Stomach (tissue), 9 donors: ENCODE measurements around the gene MRPS12. TPM values are rescaled to one million over a fixed set of nuclear protein-coding genes. Genes with fewer than 3 reads are reported as not detected.

ENCODE experiments used
- DNase-seq, 2 donors: peaks; one replicate each; pipeline versions ENCODE4 v3.0.0 to v3.0.0-alpha.2; 2013 to 2019
- H3K27ac ChIP-seq, 5 donors: fragments of 200-600 bp in 4 of 5; sonication (generic) in 4 of 5; one replicate each; pipeline ENCODE4 v1.5.1; 2013 to 2019; ENCODE audit warnings: mild to moderate bottlenecking in 1 of 5, moderate library complexity in 1 of 5
- H3K27me3 ChIP-seq, 3 donors: fragments of 200-600 bp; sonication (generic); one replicate each; pipeline ENCODE4 v1.5.1; 2017 to 2019; ENCODE audit warnings: mixed run types in 1 of 3
- H3K36me3 ChIP-seq, 4 donors: fragments of 200-600 bp; sonication (generic); 1 replicate in 3 of 4; 2 replicates in 1 of 4; pipeline ENCODE4 v1.5.1; 2016 to 2019
- H3K4me1 ChIP-seq, 4 donors: fragments of 200-600 bp; sonication (generic); one replicate each; pipeline ENCODE4 v1.5.1; 2016 to 2019
- H3K4me3 ChIP-seq, 4 donors: fragments of 200-600 bp; sonication (generic) in 3 of 4; one replicate each; pipeline ENCODE4 v1.5.1; 2016 to 2019; ENCODE audit warnings: mild to moderate bottlenecking in 1 of 4
- H3K9me3 ChIP-seq, 4 donors: fragments of 200-600 bp; sonication (generic); one replicate each; pipeline ENCODE4 v1.5.1; 2016 to 2019
- EP300 ChIP-seq: sonication (generic); formaldehyde crosslinking; IDR thresholded peaks from one replicate; pipeline ENCODE4 v1.6.1; 2017; ENCODE audit warnings: antibody characterized with exemption
- POLR2A ChIP-seq, 4 donors: fragments of 450-650 bp; IDR thresholded peaks; one replicate each; pipeline ENCODE4 v1.6.1; 2016; ENCODE audit warnings: antibody characterized with exemption in 4 of 4, control low read depth in 2 of 4, mild to moderate bottlenecking in 1 of 4, moderate library complexity in 1 of 4
- POLR2AphosphoS5 ChIP-seq, 3 donors: sonication (generic); formaldehyde crosslinking; IDR thresholded peaks; one replicate each; pipeline ENCODE4 v1.6.1; 2016; ENCODE audit warnings: antibody characterized with exemption in 3 of 3
- WGBS, 5 donors: extraction: QIAGEN DNeasy Blood & Tissue Kit in 3 of 5; methylation state at CpG; one replicate each; pipeline versions ENCODE4 v1.1.5 to v1.1.7; 2013 to 2018; 5-methylcytosine and 5-hydroxymethylcytosine counted together
- intact Hi-C: fragments of 100-400 bp; cut with DNase I; formaldehyde crosslinking; loops from one replicate; pipeline ENCODE4 v1.15.1; 2023; ENCODE audit warnings: low total_unique reads
- polyA plus RNA-seq, 3 donors: library from polyadenylated mRNA; stranded (reverse); fragments of 200-250 nt; gene quantifications; one replicate each; pipeline ENCODE4 v1.2.3, GENCODE V29; 2013
- total RNA-seq, 5 donors: library from RNA; depleted of rRNA; stranded (reverse); fragments of >200 nt; gene quantifications; one replicate each; pipeline versions ENCODE4 v1.1.0 to v1.2.3, GENCODE V29; 2014 to 2016
- TF ChIP-seq, protein P1 (sequence below), 7 experiments: fragments of 450-650 bp in 4 of 7; fragments of 200-600 bp in 3 of 7; sonication (generic) in 3 of 7; IDR thresholded peaks; one replicate each; pipeline ENCODE4 v1.5.1; 2016 to 2019; ENCODE audit warnings: antibody characterized with exemption in 7 of 7, control low read depth in 2 of 7, mild to moderate bottlenecking in 1 of 7
- donor health status: healthy with polysubstance abuse.
- donor health status: Bipolar disorder and iron deficiency.
- donor health status: healthy.

The MRPS12 gene
- total and polyA plus RNA-seq, 8 donors, result 3.8 to 73.1 (median 34.6) TPM

DNA sequence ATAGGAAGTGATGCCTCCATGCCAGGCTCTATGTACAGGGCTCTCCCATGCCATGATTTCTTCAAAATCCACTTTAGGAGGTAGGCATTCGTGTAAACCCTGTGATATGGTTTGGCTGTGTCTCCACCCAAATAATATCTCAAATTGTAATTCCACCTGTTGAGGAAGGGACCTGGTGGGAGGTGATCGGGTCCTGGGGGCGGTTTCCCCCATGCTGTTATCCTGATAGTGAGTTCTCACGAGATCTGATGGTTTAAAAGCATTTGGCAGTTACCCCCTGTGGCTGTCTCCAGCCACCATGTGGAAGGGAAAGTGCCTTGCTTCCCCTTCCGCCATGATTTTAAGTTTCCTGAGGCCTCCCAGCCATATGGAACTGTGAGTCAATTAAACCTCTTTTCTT lies 8.3 kb upstream of the MRPS12 start:
- Histone ChIP-seq H3K27ac (no peak overlapping the region), H3K4me3 (no peak overlapping the region), H3K4me1 (no peaks in the 10 kb centered on the region), H3K36me3 (peaks cover 18 to 56% (median 44%) of the 10 kb centered on the region in 4 donors), H3K9me3 (no peaks in the 10 kb centered on the region), H3K27me3 (no peaks in the 10 kb centered on the region)
- WGBS, 5 donors, result 92 to 96% (median 93%) methylated on average over 5 of the region's 5 CpGs
- DNase-seq, result no peak
- intact Hi-C loops, result no loop called here
- no peak for TF ChIP-seq EP300
- no peak for TF ChIP-seq POLR2A (IDR thresholded peaks at IDR 0.05)
- TF ChIP-seq, protein P1, sequence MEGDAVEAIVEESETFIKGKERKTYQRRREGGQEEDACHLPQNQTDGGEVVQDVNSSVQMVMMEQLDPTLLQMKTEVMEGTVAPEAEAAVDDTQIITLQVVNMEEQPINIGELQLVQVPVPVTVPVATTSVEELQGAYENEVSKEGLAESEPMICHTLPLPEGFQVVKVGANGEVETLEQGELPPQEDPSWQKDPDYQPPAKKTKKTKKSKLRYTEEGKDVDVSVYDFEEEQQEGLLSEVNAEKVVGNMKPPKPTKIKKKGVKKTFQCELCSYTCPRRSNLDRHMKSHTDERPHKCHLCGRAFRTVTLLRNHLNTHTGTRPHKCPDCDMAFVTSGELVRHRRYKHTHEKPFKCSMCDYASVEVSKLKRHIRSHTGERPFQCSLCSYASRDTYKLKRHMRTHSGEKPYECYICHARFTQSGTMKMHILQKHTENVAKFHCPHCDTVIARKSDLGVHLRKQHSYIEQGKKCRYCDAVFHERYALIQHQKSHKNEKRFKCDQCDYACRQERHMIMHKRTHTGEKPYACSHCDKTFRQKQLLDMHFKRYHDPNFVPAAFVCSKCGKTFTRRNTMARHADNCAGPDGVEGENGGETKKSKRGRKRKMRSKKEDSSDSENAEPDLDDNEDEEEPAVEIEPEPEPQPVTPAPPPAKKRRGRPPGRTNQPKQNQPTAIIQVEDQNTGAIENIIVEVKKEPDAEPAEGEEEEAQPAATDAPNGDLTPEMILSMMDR (IDR thresholded peaks at IDR 0.05), result no peak
- no peak for TF ChIP-seq POLR2AphosphoS5 (IDR thresholded peaks at IDR 0.05)

- Histone ChIP-seq H3K36me3 (peaks cover 18 to 52% (median 44%) of the 10 kb centered on the region in 4 donors), H3K27me3 (no peaks in the 10 kb centered on the region), H3K4me3 (no peak overlapping the region), H3K4me1 (peaks cover 3 to 10% (median 5%) of the 10 kb centered on the region in 4 donors), H3K9me3 (no peaks in the 10 kb centered on the region), H3K27ac (no peak overlapping the region)
- intact Hi-C loops, result no loop called here
- 90 to 97% (median 94%) methylated on average over 7 of the region's 7 CpGs for WGBS, 5 donors
- TF ChIP-seq POLR2A (IDR thresholded peaks at IDR 0.05) (no peak), EP300 (no peak), POLR2AphosphoS5 (IDR thresholded peaks at IDR 0.05) (no peak)
- TF ChIP-seq, protein P1 (IDR thresholded peaks at IDR 0.05), result no peak
- no peak for DNase-seq
Measured at GRCh38 chr19:38924388-38924787, 6.4 kb upstream of the MRPS12 start.

DNA sequence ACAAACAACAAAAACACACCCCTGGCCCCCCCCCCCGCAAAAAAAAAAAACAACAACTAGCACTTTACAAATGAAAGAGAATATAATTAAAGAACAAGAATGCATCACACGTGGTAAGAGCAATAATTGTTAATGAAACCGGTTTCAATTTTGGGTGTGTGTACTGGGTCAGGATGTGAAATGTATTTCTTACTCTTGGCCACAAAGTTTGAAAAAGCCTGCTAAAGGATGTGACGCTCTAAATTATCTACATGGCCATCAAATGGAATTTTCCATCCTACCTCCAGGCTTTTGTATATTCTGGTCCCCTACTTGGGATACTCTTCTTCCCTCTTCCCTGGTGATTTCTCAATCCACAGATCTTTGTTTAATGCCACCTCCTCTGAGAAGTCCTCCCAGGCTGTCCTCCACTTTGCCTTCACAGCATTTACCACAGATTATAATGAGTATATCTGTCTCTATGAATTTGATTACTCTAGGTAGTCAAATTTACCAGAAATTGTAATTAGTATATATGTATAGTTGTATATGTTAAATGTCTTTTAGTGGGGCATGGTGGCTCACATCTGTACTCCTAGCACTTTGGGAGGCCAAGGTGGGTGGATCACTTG lies 2.2 kb upstream of the MRPS12 start:
- no peak for DNase-seq
- no peak overlapping the region for H3K27ac ChIP-seq
- WGBS, 5 donors, result 76 to 82% (median 79%) methylated on average over 4 of the region's 4 CpGs
- H3K4me1 ChIP-seq, result peaks cover 20 to 42% (median 31%) of the 10 kb centered on the region in 4 donors
- no peaks in the 10 kb centered on the region for H3K9me3 ChIP-seq
- no peaks in the 10 kb centered on the region for H3K27me3 ChIP-seq
- peaks cover 24 to 43% (median 38%) of the 10 kb centered on the region in 4 donors for H3K36me3 ChIP-seq
- TF ChIP-seq EP300 (no peak), POLR2AphosphoS5 (IDR thresholded peaks at IDR 0.05) (no peak), POLR2A (IDR thresholded peaks at IDR 0.05) (no peak)
- TF ChIP-seq, protein P1 (IDR thresholded peaks at IDR 0.05), result no peak
- no peak overlapping the region for H3K4me3 ChIP-seq
- intact Hi-C loops, result no loop called here

GRCh38 chr19:38929929-38930775 lies 592 bp upstream of the MRPS12 start, which contains the start of gene SARS2:
SARS2 (minus strand) TSS chr19:38930763; CDS start chr19:38930736, 27 bp downstream.
- Histone ChIP-seq H3K27ac (peak within 1 kb of the TSS; percentile 88 to 92 (median 91)), H3K27me3 (no peaks in the 10 kb centered on the region), H3K36me3 (peaks cover 13 to 39% (median 27%) of the 10 kb centered on the region in 4 donors), H3K4me1 (peaks cover 20 to 42% (median 32%) of the 10 kb centered on the region in 4 donors), H3K4me3 (peak within 1 kb of the TSS; percentile 69 to 88 (median 78)), H3K9me3 (peaks cover 0 to 4% (median 0%) of the 10 kb centered on the region in 4 donors)
- intact Hi-C loops, result no loop called here
- peak; percentile 91 to 97 for DNase-seq
- 1 to 4% (median 2%) methylated on average over 32 to 49 of the region's 49 CpGs for WGBS, 5 donors
- no peak for TF ChIP-seq POLR2A (IDR thresholded peaks at IDR 0.05)
- TF ChIP-seq EP300, result no peak
- TF ChIP-seq, protein P1 (IDR thresholded peaks at IDR 0.05), result peak in 6 of 7 experiments; percentile 81 to 100 (median 95)
- TF ChIP-seq POLR2AphosphoS5 (IDR thresholded peaks at IDR 0.05), result peak in 2 of 3 donors; percentile 71 to 78
